PC-9 (cell line): ENCODE data around the gene ZSWIM4.

ENCODE experiments used
- CTCF ChIP-seq: fragments of 200-600 bp; sonication (generic); conservative IDR thresholded peaks from 2 replicates; pipeline ENCODE4 v1.6.1; 2017; ENCODE audit warnings: mixed run types, antibody characterized with exemption, mild to moderate bottlenecking, moderate library complexity
- EZH2 ChIP-seq: fragments of 200-600 bp; sonication (generic); IDR thresholded peaks from 2 replicates; pipeline ENCODE4 v1.8.0; 2017; ENCODE audit warnings: antibody characterized with exemption, low read depth

GRCh38 chr19:13872695-13873389 lies 77.6 kb downstream of the ZSWIM4 start:
- TF ChIP-seq CTCF (peak; percentile 69; the same call in 1 of the 2 replicates), EZH2 (no peak)
